Spleen (tissue), 11 donors: ENCODE data around the gene GRIA4. TPM values are rescaled to one million over a fixed set of nuclear protein-coding genes. Genes with fewer than 3 reads are reported as not detected.

Experiments
- DNase-seq: peaks from one replicate; pipeline ENCODE4 v3.0.0-alpha.2; 2020
- H3K27ac ChIP-seq, 8 donors: fragments of 200-600 bp; sonication (generic) in 7 of 8; 1 replicate in 4 of 8; 2 replicates in 4 of 8; pipeline versions ENCODE4 v1.5.0 to v1.8.0; 2016 to 2021; ENCODE audit warnings: inconsistent platforms in 4 of 8, mild to moderate bottlenecking in 4 of 8, moderate library complexity in 1 of 8
- H3K27me3 ChIP-seq, 7 donors: fragments of 200-600 bp; sonication (generic) in 6 of 7; replicated peaks in 1 of 7; 1 replicate in 4 of 7; 2 replicates in 3 of 7; pipeline versions ENCODE4 v1.5.0 to v1.8.0; 2016 to 2021; ENCODE audit warnings: inconsistent platforms in 3 of 7, mild to moderate bottlenecking in 1 of 7
- H3K36me3 ChIP-seq, 6 donors: fragments of 200-600 bp; sonication (generic) in 5 of 6; 1 replicate in 4 of 6; 2 replicates in 2 of 6; pipeline versions ENCODE4 v1.5.0 to v1.8.0; 2016 to 2021; ENCODE audit warnings: inconsistent platforms in 2 of 6
- H3K4me1 ChIP-seq, 6 donors: fragments of 200-600 bp; sonication (generic) in 5 of 6; 1 replicate in 3 of 6; 2 replicates in 3 of 6; pipeline versions ENCODE4 v1.5.0 to v1.8.0; 2016 to 2021; ENCODE audit warnings: inconsistent platforms in 3 of 6
- H3K4me3 ChIP-seq, 8 donors: fragments of 200-600 bp; sonication (generic) in 7 of 8; 1 replicate in 4 of 8; 2 replicates in 4 of 8; pipeline versions ENCODE4 v1.5.0 to v1.8.0; 2016 to 2021; ENCODE audit warnings: inconsistent platforms in 4 of 8, mild to moderate bottlenecking in 4 of 8, moderate library complexity in 2 of 8
- H3K9me3 ChIP-seq, 8 donors: fragments of 200-600 bp; sonication (generic) in 7 of 8; 1 replicate in 4 of 8; 2 replicates in 4 of 8; pipeline versions ENCODE4 v1.5.0 to v1.8.0; 2016 to 2021; ENCODE audit warnings: inconsistent platforms in 4 of 8
- POLR2A ChIP-seq, 3 donors: fragments of 450-650 bp; IDR thresholded peaks; one replicate each; pipeline ENCODE4 v1.5.1; 2017; ENCODE audit warnings: antibody characterized with exemption in 3 of 3, mild to moderate bottlenecking in 1 of 3
- POLR2AphosphoS5 ChIP-seq, 3 donors: sonication (generic); formaldehyde crosslinking; IDR thresholded peaks; one replicate each; pipeline ENCODE4 v1.5.1; 2017; ENCODE audit warnings: antibody characterized with exemption in 3 of 3
- WGBS, 5 donors: extraction: QIAGEN DNeasy Blood & Tissue Kit in 3 of 5; methylation state at CpG; one replicate each; pipeline versions ENCODE4 v1.1.5 to v1.1.7; 2013 to 2018; 5-methylcytosine and 5-hydroxymethylcytosine counted together
- intact Hi-C: fragments of 100-400 bp; cut with DNase I; formaldehyde crosslinking; loops from one replicate; pipeline ENCODE4 v1.15.0; 2023; ENCODE audit warnings: low total_unique reads
- polyA plus RNA-seq, 3 donors: library from polyadenylated mRNA; stranded (reverse); fragments of 200-250 nt; gene quantifications; one replicate each; pipeline ENCODE4 v1.2.1, GENCODE V29; 2013
- total RNA-seq, 7 donors: library from RNA; depleted of rRNA in 3 of 7; stranded (reverse); fragments of >200 nt in 3 of 7; fragmentation: NEBNext Ultra II Directional in 4 of 7; extraction: Animal tissue kit (Norgen Biotek cat#: 25700) in 4 of 7; gene quantifications; one replicate each; pipeline versions ENCODE4 v1.1.0 to v1.2.1, GENCODE V29; 2016 to 2021
- TF ChIP-seq, protein P1 (sequence below), 11 experiments: fragments of 200-600 bp in 7 of 11; fragments of 450-650 bp in 4 of 11; sonication (generic) in 4 of 11; IDR thresholded peaks in 8 of 11; conservative IDR thresholded peaks in 3 of 11; 1 replicate in 7 of 11; 2 replicates in 4 of 11; pipeline versions ENCODE4 v1.4.0 to v1.8.0; 2016 to 2021; ENCODE audit warnings: antibody characterized with exemption in 11 of 11, inconsistent platforms in 4 of 11, mild to moderate bottlenecking in 1 of 11
- donor health status: healthy with polysubstance abuse.
- donor health status: DM: no; HTN: no; CAD: no; lungs with moderate emphysema.
- donor health status: DM: no; HTN: no; CAD: no.
- donor health status: Bipolar disorder and iron deficiency.
- donor health status: healthy.
- donor health status: DM: no; HTN: no; CAD: no.
- donor health status: DM: yes; HTN: yes; CAD: no.

Gene GRIA4
- total and polyA plus RNA-seq, 10 donors: not detected

DNA sequence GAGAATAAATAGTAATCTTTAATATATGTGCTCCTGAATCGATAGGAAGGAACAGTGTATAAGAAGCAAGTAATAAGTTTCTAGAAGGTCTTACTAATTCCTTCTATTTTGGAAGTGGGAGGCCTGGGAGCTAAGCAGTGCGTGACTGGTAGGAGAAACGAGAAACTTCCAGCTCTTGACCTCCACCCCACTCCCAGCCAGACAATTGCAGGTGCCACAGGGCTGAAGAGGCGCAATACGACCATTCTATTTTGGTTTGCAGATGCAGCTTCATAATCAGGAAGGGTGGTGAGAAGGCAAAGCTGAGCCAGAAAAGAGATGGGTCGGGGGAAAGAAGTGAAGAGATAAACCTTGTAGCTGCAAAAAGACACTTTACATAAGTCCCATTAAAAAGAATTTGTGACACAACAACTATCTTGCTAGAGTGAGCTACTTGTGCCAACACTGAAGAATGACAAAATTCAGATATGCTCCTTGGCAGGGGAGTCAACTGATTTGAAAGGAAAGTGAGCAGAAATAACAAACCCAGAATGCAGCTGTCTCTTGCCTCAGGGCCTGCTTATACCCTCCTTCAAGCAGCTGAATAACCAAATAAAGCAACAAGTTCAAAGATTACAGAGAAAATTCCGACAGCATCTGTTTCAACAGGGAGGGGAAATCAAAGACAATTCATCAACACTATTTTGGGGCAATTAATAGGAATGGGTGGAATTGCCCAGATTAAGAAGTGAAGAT lies 35.1 kb downstream of the GRIA4 start:
- Histone ChIP-seq H3K27ac (no peak overlapping the region), H3K4me1 (no peaks in the 10 kb centered on the region), H3K36me3 (no peaks in the 10 kb centered on the region), H3K9me3 (peaks cover 0 to 16% (median 9%) of the 10 kb centered on the region in 8 donors), H3K27me3 (no peaks in the 10 kb centered on the region), H3K4me3 (no peak overlapping the region)
- 60 to 76% (median 73%) methylated on average over 7 of the region's 7 CpGs for WGBS, 5 donors
- intact Hi-C loops: no loop called here
- TF ChIP-seq, protein P1, sequence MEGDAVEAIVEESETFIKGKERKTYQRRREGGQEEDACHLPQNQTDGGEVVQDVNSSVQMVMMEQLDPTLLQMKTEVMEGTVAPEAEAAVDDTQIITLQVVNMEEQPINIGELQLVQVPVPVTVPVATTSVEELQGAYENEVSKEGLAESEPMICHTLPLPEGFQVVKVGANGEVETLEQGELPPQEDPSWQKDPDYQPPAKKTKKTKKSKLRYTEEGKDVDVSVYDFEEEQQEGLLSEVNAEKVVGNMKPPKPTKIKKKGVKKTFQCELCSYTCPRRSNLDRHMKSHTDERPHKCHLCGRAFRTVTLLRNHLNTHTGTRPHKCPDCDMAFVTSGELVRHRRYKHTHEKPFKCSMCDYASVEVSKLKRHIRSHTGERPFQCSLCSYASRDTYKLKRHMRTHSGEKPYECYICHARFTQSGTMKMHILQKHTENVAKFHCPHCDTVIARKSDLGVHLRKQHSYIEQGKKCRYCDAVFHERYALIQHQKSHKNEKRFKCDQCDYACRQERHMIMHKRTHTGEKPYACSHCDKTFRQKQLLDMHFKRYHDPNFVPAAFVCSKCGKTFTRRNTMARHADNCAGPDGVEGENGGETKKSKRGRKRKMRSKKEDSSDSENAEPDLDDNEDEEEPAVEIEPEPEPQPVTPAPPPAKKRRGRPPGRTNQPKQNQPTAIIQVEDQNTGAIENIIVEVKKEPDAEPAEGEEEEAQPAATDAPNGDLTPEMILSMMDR (IDR thresholded peaks at IDR 0.05 in 8 of 11, conservative IDR thresholded peaks at IDR 0.05 in 3 of 11): no peak
- no peak for TF ChIP-seq POLR2AphosphoS5 (IDR thresholded peaks at IDR 0.05)
- no peak for TF ChIP-seq POLR2A (IDR thresholded peaks at IDR 0.05)
- DNase-seq: no peak

DNA sequence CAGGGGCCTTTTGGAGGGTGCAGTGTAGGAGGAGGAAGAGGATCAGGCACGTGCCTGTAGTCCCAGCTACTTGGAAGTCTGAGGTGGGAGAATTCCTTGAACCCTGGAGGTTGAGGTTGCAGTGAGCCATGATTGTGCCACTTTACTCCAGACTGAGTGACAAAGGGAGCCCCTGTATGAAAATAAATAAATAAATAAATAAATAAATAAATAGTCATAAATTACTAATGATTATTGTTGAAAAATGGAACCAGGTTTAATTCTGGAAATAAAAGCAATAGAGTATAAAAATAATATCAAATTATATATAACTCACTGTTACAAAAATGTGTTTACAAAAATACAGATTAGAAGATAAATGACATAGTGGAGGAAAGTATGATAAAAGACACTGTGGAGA lies 37.9 kb downstream of the GRIA4 start:
- no peak overlapping the region for H3K4me3 ChIP-seq
- H3K36me3 ChIP-seq: no peaks in the 10 kb centered on the region
- no peaks in the 10 kb centered on the region for H3K4me1 ChIP-seq
- H3K27ac ChIP-seq: no peak overlapping the region
- H3K27me3 ChIP-seq: no peaks in the 10 kb centered on the region
- TF ChIP-seq, protein P1 (IDR thresholded peaks at IDR 0.05 in 8 of 11, conservative IDR thresholded peaks at IDR 0.05 in 3 of 11): no peak
- TF ChIP-seq POLR2AphosphoS5 (IDR thresholded peaks at IDR 0.05) (no peak), POLR2A (IDR thresholded peaks at IDR 0.05) (no peak)
- H3K9me3 ChIP-seq: peaks cover 0 to 16% (median 9%) of the 10 kb centered on the region in 8 donors
- intact Hi-C loops: no loop called here
- DNase-seq: no peak
- WGBS, 5 donors: 63 to 72% (median 71%) methylated on average over 1 of the region's 1 CpG

DNA sequence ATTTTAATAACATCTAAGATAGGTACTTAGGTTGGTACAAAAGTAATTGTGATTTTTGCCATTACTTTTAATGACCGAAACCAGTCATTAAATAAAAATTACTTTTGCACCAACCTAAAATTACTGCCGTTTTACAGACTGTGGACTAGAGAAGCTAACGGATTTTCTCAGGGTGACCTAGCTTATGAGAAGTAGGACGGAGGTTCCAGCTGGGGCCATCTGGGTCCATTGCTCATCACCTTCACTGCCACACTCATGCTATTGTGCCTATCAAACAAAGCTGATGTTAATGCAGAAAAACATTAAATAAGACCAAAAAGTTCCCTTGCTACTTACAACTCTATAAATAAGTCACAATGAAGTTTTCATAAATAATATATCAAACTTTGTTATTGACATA lies 38.9 kb downstream of the GRIA4 start:
- Histone ChIP-seq H3K36me3 (no peaks in the 10 kb centered on the region), H3K27ac (no peak overlapping the region), H3K9me3 (peaks cover 0 to 16% (median 9%) of the 10 kb centered on the region in 8 donors), H3K4me3 (no peak overlapping the region), H3K4me1 (no peaks in the 10 kb centered on the region), H3K27me3 (no peaks in the 10 kb centered on the region)
- TF ChIP-seq POLR2AphosphoS5 (IDR thresholded peaks at IDR 0.05) (no peak), POLR2A (IDR thresholded peaks at IDR 0.05) (no peak)
- TF ChIP-seq, protein P1 (IDR thresholded peaks at IDR 0.05 in 8 of 11, conservative IDR thresholded peaks at IDR 0.05 in 3 of 11): no peak
- intact Hi-C loops: no loop called here
- no peak for DNase-seq
- 74 to 84% (median 76%) methylated on average over 4 of the region's 4 CpGs for WGBS, 5 donors

DNA sequence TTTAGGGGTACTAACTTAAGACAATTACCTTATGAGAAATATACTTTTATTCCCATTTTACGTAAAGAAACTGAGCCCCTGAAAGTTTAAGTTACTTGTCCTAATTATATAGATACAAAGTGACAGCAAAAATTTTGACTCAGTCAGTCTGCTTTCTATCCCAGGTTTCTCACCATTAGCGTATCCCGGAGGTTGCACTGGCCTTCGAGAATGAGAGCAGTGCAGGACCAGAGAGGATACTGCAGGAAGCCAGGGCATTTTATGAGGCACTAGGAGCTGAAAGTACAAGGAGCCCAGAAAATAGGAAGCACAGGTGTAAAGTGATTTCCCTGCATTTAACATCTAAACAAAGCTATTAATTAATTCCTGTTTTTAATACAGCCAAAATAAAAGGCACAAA lies 55.4 kb downstream of the GRIA4 start:
- TF ChIP-seq, protein P1 (IDR thresholded peaks at IDR 0.05 in 8 of 11, conservative IDR thresholded peaks at IDR 0.05 in 3 of 11): no peak
- TF ChIP-seq POLR2AphosphoS5 (IDR thresholded peaks at IDR 0.05) (no peak), POLR2A (IDR thresholded peaks at IDR 0.05) (no peak)
- 80 to 92% (median 88%) methylated on average over 4 of the region's 4 CpGs for WGBS, 5 donors
- Histone ChIP-seq H3K4me3 (no peak overlapping the region), H3K27ac (no peak overlapping the region), H3K27me3 (no peaks in the 10 kb centered on the region), H3K4me1 (no peaks in the 10 kb centered on the region), H3K36me3 (no peaks in the 10 kb centered on the region), H3K9me3 (no peaks in the 10 kb centered on the region)
- intact Hi-C loops: no loop called here
- no peak for DNase-seq
